GM19240 (cell line): ENCODE measurements around the gene CLSTN2.

Source experiments
- DNase-seq: peaks from one replicate; pipeline ENCODE4 v3.0.0; 2011; ENCODE audit warnings: low spot score; ENCODE audit not compliant: insufficient read length

CLSTN2 gene

DNA sequence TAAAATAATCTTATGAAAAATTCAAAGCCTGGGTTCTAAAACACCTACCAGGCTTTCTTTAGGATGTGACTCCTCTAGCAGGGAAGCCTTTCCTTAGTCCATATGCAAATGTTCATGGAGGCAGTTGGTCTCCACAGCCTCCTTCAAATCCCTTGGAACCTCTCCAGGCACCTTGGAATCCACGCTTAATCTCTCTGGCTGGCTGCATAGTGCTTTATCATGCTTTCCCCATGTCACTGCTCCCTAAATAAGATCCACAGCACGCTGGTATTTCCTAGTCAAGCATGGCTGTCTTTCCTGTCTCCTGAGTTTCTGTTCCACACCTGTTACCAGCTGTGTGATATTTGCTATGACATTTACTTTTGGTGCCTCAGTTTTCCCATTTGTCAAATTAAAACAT is 71.3 kb downstream of the CLSTN2 start:
- DNase-seq = no peak

DNA sequence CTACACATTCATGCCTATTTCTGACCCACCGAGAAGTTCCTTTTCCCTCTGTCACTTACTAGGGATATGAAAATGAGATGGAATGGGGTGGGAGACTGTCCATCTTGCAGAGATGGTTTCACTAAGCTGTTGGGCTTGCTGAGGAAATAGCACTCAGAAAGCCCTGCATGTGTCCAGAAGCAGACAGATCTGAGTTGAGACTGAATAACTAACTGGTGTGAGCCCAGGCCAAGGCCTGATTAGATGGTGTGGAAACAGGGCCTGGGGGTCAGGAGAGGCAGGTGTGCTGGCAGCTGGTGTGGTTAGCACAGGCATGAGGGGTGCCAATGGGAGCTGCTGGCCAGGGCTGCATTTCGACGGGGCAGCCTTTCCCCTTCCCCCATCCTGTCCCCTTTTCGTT is 72.1 kb downstream of the CLSTN2 start:
- no peak for DNase-seq

DNA sequence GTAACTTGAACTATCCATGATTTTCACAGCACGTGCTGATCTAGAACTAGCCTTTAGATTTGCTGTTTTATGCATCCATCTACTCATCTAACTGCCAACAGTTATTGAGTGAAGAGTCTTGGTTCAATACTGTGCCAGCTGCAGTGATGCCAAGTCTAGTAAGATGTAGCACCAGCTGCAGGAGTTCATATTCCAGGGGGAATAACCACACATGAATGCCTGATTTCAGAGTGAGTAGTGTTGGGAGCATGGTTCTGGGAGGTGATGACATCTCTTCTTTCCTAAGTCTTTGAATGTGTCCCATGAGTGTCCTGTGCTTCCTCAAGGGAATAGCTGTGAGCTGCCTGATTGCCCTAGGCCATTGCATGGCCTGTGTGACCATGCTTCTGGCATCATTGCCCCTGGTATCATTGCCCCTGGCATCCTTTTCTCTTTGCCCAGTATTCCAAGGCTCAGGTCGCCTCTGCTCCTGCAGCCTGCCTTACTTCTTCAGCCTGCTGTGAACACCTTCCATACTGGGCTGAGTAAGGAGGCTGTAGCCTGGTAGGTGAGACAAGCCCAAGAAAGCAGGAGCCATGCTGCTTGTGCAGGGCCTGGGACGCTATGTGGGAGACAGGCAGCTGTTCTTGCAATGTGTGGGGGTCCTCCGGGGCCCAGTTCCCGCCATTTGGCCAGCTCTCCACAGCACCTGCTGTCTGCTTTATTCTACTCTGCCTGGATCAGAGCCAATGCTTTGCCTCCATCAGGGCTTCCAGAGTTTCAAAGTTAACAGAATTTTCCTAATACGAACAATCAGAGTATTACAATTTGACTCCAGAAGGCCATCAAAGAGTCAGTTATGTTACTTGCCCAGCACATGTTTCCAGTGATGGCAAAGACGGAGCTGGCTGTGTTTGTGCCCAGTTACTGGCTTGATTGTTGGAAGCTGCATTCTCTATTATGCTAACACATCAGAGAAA is 73.2 kb downstream of the CLSTN2 start:
- no peak for DNase-seq

DNA sequence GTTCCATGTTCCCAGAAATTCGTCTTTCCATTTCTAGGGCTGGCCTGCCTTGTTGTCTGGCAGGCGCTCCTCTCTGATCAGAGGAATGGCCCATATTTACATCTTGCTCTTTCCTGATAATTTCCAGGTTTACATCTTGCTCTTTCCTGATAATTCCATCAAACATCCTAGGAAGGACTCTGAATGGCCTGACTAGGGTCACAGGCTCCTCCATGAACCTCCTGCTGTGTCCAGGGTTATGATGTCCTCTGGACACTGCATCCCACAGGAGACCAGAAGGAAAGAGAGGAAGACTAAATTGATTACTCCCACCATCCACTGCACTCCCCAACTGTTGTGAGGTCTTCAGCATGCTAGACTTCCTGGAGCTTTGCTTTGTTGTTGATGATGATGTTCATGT is 75.4 kb downstream of the CLSTN2 start:
- DNase-seq = no peak

DNA sequence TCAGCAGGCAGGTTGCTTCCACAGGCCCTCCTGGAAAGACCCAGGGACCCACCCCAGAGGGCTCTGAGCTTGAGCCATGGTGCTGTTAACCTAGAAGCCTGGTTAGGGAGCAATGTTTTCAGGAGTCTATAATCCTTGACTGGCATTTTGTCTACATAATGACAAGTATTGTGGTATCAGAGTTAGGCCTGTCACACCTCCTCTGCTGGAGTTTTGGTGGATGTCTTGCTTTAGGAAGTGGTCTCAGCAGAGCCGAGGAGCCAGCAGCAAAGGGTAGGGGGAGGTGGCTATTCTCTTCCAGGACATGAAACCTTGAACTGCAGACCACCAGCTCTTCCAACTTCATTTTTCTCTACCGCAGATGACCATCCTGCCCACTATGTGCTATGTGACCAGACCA is 76.1 kb downstream of the CLSTN2 start:
- DNase-seq = no peak

DNA sequence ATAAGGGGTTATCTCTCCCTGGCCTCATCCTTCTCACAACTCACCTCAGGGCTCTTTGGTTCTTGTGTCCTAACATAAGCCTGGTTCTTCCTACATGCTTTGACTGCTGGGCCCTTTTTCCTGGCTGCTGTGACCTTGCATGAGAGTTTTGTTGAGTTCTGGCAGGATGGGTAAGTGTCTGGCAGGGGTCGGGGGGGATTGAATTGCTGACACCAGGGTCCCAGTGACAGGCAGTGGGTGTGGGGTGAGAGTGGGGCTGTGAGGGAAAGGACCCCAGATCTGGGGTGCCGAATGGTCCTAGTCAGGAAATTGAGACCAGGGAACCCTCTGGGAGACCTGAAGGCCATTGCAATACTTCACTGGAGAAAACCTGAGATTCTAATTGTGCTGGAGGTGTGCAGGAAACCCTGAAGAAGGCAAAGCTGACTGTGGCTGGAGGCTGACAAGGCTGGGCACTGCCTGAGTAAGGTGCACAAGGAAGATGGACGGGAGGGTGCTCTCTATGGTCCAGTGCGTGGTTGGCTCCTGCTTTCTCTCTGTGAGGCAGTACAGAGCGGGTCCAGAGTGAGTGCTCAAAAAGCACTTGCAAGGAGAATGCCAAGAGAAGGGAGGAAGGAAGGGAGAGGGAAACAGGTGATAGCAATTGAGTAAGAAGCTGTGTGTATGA is 76.8 kb downstream of the CLSTN2 start:
- no peak for DNase-seq

DNA sequence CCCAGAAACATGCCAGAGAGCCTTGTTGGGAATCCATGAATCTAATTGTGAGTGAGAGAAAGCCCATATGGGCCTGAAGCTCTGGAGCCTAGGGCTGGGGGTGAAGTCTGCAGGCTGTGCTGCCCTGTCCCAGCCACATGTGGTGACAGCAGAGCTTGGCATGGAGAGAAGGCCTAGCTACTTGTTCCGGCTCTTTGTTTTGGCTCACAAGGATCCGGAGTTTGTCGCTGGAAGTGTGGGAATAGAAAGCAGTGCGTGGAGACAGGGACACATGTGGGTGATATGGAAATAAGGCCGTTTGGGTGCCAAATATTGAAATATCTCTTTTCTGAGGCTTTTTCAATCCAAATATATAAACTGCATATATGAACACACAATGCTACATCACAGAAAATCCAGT is 78.2 kb downstream of the CLSTN2 start:
- no peak for DNase-seq

DNA sequence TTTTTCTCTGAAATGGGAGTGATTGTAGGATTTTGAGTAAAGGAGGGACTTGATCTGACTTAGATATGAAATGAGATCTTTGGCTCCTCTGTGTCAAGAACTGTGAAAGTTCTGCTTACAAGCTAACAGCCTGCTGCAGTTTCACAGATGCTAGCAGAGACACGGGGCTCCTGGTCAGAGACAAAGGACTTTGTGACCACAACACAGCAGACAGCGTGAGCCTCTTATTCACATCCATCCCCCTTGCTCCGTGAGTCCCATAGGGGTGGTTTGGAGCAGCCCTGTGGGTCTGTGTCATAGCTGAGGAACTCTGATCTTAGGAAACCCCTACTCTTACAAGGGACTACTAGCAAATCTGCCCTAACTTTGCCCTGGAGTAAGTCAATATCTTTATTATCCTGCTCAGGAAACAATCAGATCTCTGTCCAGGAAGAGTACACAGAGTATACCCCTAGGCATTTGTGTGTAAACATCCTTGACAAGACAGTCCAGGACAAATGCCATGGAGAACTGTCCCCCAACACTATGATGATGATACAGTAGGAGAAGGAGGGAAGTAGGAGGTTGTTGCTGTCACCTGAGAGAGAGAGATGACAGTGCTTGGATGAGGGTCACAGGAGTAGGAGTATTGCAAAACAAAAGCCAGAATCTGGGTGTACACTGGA is 80.0 kb downstream of the CLSTN2 start:
- DNase-seq = no peak

DNA sequence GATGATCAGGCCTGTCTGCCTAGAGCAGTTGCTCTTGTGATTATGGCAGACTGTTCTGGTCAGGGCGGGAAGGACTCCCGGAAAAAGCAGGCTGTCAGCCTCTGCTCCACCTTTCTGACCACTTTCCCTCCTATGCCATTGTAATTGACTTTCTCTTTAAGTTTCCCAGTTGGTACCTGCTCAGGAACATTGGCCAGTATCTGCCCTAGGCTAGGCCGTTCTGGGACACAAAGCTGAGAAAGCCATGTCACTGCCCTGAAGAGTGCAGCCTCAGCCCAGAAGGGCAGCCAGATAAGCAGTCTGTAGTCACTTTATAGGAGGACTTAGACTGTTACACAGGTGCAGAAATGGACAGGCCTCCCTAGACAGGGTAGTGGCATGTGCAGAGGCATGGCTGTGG is 80.8 kb downstream of the CLSTN2 start:
- no peak for DNase-seq

DNA sequence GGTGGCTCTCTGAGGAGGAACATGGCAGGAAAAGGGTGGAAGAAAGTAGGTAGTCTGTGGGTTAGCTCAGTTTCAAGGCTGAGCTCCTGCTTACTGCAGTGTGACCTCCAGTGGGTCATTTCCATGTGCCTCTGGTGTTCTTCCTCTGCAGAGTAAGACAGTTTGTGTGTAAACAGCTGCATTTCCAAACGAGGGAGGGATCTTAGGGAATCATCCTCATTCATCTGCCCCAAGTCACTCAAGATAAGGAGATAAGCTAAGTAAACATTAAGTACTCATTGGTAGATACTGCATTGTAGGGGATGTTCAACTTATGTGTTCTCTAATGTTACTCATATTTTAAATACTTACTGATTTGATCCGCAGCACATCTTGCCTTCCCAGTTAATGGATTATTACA is 83.6 kb downstream of the CLSTN2 start:
- DNase-seq = no peak

DNA sequence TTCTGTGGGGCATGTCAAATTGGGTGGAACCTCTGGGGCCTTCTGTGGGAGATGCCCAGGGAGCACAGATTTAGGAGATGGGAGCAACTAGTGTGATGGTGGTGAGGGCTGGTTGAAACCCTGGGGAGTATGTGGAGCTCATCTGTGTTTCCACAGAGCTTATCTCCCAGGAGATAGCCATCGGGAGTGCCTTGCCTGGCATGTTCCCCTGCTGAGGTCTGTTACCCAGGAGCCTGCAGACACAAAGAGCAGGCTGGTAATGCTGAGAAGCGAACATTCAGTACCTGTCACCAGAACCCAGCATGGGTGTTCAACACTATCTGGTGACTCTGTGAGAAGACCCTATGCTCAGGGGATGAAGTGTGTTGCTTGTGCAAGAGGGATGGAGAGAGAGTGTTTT is 85.0 kb downstream of the CLSTN2 start:
- no peak for DNase-seq

DNA sequence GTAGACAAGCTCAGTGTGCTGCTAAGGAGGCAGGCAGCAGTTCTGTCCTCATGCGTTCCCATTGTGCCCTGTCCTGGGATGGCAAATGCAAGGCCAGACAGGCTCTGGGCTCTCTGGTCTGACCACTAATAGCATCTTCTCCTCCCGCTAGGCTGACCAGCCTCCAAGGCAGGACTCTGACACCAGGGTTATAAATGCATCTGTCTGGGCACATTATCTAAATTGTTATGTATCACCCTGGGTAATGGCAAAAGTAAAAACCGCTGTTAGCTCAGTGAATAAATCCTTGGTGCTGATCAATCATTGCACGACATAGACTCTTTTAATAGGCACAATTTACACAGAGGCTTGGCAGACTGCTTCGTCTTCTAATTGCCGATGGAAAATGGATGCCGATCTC is 85.6 kb downstream of the CLSTN2 start:
- DNase-seq = no peak

DNA sequence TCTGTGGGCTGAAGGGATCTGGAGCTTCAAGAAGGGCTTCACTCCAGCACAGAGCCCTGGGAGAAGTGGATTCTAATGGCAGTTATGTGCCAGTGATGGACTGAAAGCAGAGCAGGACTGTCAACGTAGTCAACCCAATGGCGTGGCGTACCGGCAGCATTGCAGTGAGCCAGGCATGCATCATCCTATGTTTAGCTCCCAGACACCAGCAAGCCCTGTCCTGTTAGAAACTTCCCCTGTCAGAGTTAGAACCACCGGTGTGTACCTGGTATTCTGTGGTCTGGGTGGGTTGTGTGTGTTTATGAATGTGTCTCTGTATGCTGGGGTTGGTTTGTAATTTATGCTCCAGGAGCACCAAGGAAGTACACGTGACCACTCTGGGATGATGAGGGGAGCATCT is 86.3 kb downstream of the CLSTN2 start:
- DNase-seq = no peak

DNA sequence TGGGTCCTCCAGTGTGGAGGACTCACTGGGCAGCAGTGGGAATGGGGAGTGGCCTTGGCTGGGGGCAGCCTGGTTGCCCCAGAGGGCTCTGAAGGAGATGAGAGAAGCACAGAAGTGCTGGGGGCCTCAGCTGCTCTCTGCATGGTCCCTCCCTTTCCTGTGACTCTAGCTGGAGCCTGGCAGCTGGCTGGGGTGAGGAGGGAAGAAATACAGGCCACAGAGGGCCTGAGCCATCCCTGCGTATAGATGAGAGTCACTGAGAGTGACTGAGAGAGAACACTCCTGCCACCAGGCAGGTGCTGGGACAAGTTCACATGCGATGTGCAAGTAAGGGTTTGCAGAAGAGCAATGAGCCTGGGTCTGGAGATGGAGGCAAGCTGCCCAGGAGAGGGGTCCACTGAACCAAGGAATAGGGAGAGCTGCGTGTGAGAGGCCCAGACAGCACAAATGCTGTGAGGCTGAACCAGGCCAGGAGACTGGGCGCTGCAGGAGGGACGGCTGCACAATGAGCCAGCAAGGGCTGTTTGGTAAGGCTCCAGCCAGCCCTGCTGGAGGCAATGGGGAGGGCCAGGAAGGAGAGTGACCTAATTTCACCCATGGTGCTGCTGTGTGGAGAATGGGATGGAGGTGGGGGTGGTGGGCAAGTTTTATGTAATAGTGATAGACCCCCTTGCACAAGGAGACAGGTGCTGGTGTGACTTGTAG is 87.2 kb downstream of the CLSTN2 start:
- no peak for DNase-seq

DNA sequence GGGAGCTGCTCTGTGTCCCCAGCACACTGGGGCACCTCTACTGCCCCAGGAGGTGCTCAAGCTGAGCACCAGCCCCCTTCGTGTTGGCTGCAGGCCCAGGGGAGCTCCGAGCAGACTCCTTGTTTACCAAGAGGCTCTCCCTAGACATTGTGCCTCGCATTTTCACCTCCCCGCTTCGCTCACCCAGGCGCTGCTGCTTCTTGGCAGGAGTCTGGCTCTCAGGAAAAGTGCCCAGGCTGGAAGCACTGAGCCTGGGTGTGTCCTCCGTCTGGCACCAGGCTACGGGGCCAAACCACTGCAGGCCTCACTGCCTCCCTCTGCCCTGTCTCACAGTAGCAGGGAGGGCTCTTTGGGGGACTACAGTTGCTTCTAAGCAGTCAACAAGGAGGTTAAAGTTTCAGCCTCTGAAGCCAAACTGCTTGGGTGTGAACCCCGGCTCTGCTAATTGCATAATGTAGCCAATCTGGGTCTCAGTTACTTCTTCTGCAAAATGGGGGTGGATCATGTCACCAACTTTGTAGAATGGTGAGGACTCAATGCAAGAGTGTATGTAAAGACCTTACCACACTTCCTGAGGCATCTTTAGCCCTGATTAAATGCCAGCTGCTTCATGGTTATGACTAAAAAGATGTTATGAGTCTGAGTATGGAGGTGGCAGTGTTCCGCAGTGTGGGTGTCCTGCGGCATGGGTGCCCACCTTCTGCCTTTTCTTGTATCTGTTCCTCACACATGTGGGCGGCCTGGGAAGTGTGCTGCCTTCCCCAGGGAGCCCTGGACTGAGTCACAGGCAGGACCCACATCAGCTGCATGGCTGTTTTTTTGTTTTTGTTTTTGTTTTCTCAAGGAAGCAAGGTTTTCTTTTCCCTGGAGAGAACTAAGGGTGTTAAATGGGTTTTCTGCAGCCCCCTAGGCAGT is 88.9 kb downstream of the CLSTN2 start:
- DNase-seq = no peak

DNA sequence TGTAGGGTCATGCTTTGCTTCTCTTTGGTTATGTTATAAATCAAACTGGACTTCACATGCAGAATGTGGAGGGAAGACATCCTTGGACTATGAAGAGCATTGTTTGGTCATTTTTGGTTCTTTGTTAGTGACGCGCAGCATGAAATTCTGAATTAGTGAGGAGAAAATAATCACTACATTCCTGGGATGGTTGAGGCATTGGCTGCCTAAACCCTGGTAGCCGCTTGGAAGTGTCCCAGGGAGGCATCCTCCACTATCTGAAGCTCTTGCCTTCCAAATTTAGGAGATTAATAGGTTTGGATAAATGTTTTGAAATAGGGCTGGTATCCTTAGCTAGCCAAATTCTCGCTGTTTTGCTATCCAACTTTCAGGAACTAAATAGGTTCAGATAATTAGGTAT is 96.2 kb downstream of the CLSTN2 start:
- no peak for DNase-seq

DNA sequence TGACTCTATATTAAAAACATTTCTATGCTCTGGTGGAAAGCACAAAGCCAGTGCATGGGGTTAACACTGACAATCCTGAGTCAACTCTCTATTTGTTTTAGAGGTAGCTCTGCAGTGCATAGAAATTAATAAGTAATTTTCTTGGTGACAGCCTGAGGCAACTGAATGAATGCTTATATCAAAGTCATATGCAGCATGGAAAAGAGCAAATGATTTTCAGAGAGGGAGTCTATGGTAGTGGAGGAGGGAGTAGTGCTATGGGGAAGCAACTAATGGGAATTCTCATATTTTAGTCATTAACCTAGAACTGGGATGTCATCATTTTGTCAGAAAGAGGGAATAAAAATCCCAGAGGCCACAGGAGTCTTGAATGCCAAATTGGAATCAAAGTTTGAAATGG is 99.1 kb downstream of the CLSTN2 start:
- no peak for DNase-seq

DNA sequence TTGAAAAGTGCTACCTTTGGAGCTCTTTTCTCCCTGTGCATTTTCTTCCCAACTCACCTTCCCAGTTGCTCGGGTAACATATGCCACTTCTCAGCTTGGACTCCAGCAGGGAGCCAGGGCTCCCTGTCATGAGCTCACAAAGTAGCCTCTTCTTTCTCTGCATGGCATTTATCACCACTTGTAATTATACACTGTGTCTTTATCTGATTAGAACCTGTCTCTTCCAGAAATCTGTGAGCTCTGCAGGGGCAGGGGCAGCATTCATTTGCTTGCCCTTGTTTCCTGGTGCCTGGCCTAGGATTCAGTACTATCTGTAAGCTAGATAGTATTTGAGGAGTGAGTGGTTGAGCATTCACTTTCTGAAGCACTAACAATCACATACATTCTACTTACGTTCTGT is 100.9 kb downstream of the CLSTN2 start:
- DNase-seq = no peak

DNA sequence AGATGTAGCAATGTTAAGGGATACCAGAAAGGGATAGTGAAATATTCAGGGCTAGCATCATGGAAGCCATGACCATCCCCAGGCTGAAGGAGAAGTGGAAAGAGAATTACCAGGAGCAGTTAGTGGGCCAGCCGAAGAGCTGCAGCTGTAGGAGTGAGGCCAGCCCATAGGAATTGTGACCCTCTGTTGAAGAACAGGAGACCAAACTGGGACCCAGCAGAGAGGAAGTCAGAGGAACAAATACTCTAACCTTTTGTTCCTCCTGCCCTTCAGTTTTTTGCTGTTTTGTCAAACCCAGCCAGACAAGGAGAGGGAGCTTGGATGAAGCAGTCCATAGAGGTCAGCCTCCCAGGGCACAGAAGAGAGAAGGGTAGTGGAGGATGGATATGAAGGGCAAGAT is 115.4 kb downstream of the CLSTN2 start:
- no peak for DNase-seq
